Measurements from ENCODE around the gene CLIC4. TPM values are rescaled to one million over a fixed set of nuclear protein-coding genes. Genes with fewer than 3 reads are reported as not detected.

CLIC4 gene
- total and polyA plus RNA-seq, 2 of the 8 experiments (the other 6 are each of a cell fraction or from before 2014, with no cell fraction given), result 77.5 to 293 TPM

GRCh38 chr1:24696756-24697330, 48.4 kb upstream of the CLIC4 start (continued):
- no peak for TF ChIP-seq CHD7 (IDR thresholded peaks at IDR 0.05; ENCODE audit: insufficient replicate concordance, low read length)
- TF ChIP-seq TAF7 (optimal IDR thresholded peaks at IDR 0.05; ENCODE audit: borderline replicate concordance, low read depth, low read length), result no peak
- TF ChIP-seq CTBP2 (IDR thresholded peaks at IDR 0.05; ENCODE audit: borderline replicate concordance, insufficient read depth, insufficient read length, low read length), result no peak
- TF ChIP-seq SIN3A (conservative IDR thresholded peaks at IDR 0.05 in 1 of 2, IDR thresholded peaks at IDR 0.05 in 1 of 2; ENCODE audit: low read depth in 1 of 2, low read length in 2 of 2), result no peak
- no peak for TF ChIP-seq SIRT6 (IDR thresholded peaks at IDR 0.05; ENCODE audit: low read length)
- TF ChIP-seq MAX (IDR thresholded peaks at IDR 0.05), result no peak
- TF ChIP-seq RNF2 (IDR thresholded peaks at IDR 0.05; ENCODE audit: borderline replicate concordance, low read depth, low read length, missing control alignments, poor library complexity, severe bottlenecking), result no peak
- no peak for TF ChIP-seq ATF2 (IDR thresholded peaks at IDR 0.05; ENCODE audit: low read length)
